ENCODE data around the gene KAT14.
A peak's percentile ranks its signal among the peaks of the same experiment; 100 is the strongest.
"Not testable (repeated sequence)": the region's sequence is repeated elsewhere in the genome, so short reads cannot be mapped to it uniquely, and the experiment has no call there.

Gene KAT14

GRCh38 chr20:18224968-18225568 lies 87.4 kb downstream of the KAT14 start:
- peak; percentile 23 for DNase-seq (ENCODE audit: low read depth)

GRCh38 chr20:18225632-18226031 lies 88.0 kb downstream of the KAT14 start:
- DNase-seq (ENCODE audit: low read depth): no peak

GRCh38 chr20:18226741-18227140 lies 89.1 kb downstream of the KAT14 start:
- DNase-seq (ENCODE audit: low read depth): not testable (repeated sequence)

GRCh38 chr20:18233408-18233943 lies 95.8 kb downstream of the KAT14 start:
- DNase-seq (ENCODE audit: low read depth): no peak

All from GM04504 (cell line).